Mesenchymal stem cell (in vitro differentiated cells and primary cell): Measurements from ENCODE around the gene PPP2R5B.

Experiments used
- DNase-seq: peaks from one replicate; pipeline ENCODE4 v3.0.0-alpha.2; 2013
- H2AFZ ChIP-seq: one replicate; pipeline ENCODE4 v1.6.1; 2013; ENCODE audit warnings: low read depth, mild to moderate bottlenecking, control low read depth, inconsistent platforms, low read length, moderate library complexity
- H2AK5ac ChIP-seq: 2 replicates; pipeline ENCODE4 v1.6.1; 2013; ENCODE audit warnings: low read length, moderate library complexity, mild to moderate bottlenecking, inconsistent platforms; ENCODE audit not compliant: severe bottlenecking
- H2BK120ac ChIP-seq: one replicate; pipeline ENCODE4 v1.6.1; 2013; ENCODE audit warnings: low read depth, mild to moderate bottlenecking, inconsistent platforms, low read length, moderate library complexity
- H2BK12ac ChIP-seq, 2 experiments: one replicate each; pipeline ENCODE4 v1.6.1; 2013; ENCODE audit warnings: inconsistent platforms in 2 of 2, low read length in 2 of 2, mild to moderate bottlenecking in 2 of 2, moderate library complexity in 2 of 2, control low read depth in 1 of 2
- H2BK15ac ChIP-seq: one replicate; pipeline ENCODE4 v1.6.1; 2013; ENCODE audit warnings: mild to moderate bottlenecking, low read depth, inconsistent platforms; ENCODE audit not compliant: poor library complexity, severe bottlenecking
- H2BK5ac ChIP-seq: 2 replicates; pipeline ENCODE4 v1.6.1; 2013; ENCODE audit warnings: low read depth, mild to moderate bottlenecking, low read length, control low read depth, inconsistent platforms; ENCODE audit not compliant: poor library complexity, severe bottlenecking
- H3K14ac ChIP-seq, 2 experiments: one replicate each; pipeline ENCODE4 v1.6.1; 2013; ENCODE audit warnings: inconsistent platforms in 2 of 2, low read length in 2 of 2, control low read depth in 1 of 2, mild to moderate bottlenecking in 1 of 2, moderate library complexity in 1 of 2
- H3K18ac ChIP-seq, 2 experiments: one replicate each; pipeline ENCODE4 v1.6.1; 2013; ENCODE audit warnings: inconsistent platforms in 2 of 2, low read length in 2 of 2, control low read depth in 1 of 2, low read depth in 1 of 2, mild to moderate bottlenecking in 1 of 2
- H3K23ac ChIP-seq, 2 experiments: one replicate each; pipeline ENCODE4 v1.6.1; 2013; ENCODE audit warnings: inconsistent platforms in 2 of 2, low read length in 2 of 2, mild to moderate bottlenecking in 2 of 2, moderate library complexity in 2 of 2, control low read depth in 1 of 2
- H3K27ac ChIP-seq: 2 replicates; pipeline ENCODE4 v1.5.1; 2013; ENCODE audit warnings: mild to moderate bottlenecking, moderate library complexity, low read length, control low read depth, inconsistent platforms; ENCODE audit not compliant: poor library complexity, severe bottlenecking
- H3K27me3 ChIP-seq, 2 experiments: 2 replicates each; pipeline versions ENCODE4 v1.6.1 to v1.7.0; 2013; ENCODE audit warnings: low read length in 2 of 2, mild to moderate bottlenecking in 2 of 2, moderate library complexity in 2 of 2, control low read depth in 1 of 2, inconsistent platforms in 1 of 2; ENCODE audit not compliant: control insufficient read depth in 1 of 2, insufficient read depth in 1 of 2
- H3K36me3 ChIP-seq, 2 experiments: 2 replicates each; pipeline versions ENCODE4 v1.6.1 to v1.7.0; 2013; ENCODE audit warnings: low read length in 2 of 2, control low read depth in 1 of 2, inconsistent platforms in 1 of 2, low read depth in 1 of 2, mild to moderate bottlenecking in 1 of 2; ENCODE audit not compliant: insufficient read depth in 2 of 2, control insufficient read depth in 1 of 2
- H3K4ac ChIP-seq, 2 experiments: one replicate each; pipeline ENCODE4 v1.6.1; 2013; ENCODE audit warnings: inconsistent platforms in 2 of 2, low read length in 2 of 2, mild to moderate bottlenecking in 2 of 2, moderate library complexity in 2 of 2, control low read depth in 1 of 2, low read depth in 1 of 2
- H3K4me1 ChIP-seq: 2 replicates; pipeline ENCODE4 v1.6.1; 2013; ENCODE audit warnings: low read depth, low read length, control low read depth; ENCODE audit not compliant: control insufficient read depth, insufficient read depth
- H3K4me2 ChIP-seq: 2 replicates; pipeline ENCODE4 v1.6.1; 2013; ENCODE audit warnings: low read length, mild to moderate bottlenecking, inconsistent platforms; ENCODE audit not compliant: poor library complexity, severe bottlenecking
- H3K4me3 ChIP-seq, 2 experiments: 2 replicates each; pipeline versions ENCODE4 v1.5.1 to v1.7.0; 2013; ENCODE audit warnings: low read length in 2 of 2, mild to moderate bottlenecking in 2 of 2, control low read depth in 1 of 2, low read depth in 1 of 2; ENCODE audit not compliant: insufficient read depth in 1 of 2
- H3K79me1 ChIP-seq: replicated peaks from 2 replicates; pipeline ENCODE4 v1.6.1; 2013; ENCODE audit warnings: mild to moderate bottlenecking, control low read depth, low read length, inconsistent platforms; ENCODE audit not compliant: poor library complexity, severe bottlenecking
- H3K9ac ChIP-seq: 2 replicates; pipeline ENCODE4 v1.7.0; 2013; ENCODE audit warnings: mild to moderate bottlenecking, low read length, moderate library complexity
- H3K9me3 ChIP-seq: 2 replicates; pipeline ENCODE4 v1.7.0; 2013; ENCODE audit warnings: mild to moderate bottlenecking, low read length; ENCODE audit not compliant: control insufficient read depth
- H4K8ac ChIP-seq: one replicate; pipeline ENCODE4 v1.6.1; 2013; ENCODE audit warnings: inconsistent platforms, mild to moderate bottlenecking, low read length, moderate library complexity
- H4K91ac ChIP-seq: one replicate; pipeline ENCODE4 v1.6.1; 2013; ENCODE audit warnings: mild to moderate bottlenecking, low read length, inconsistent platforms
- WGBS: methylation state at CpG from one replicate; pipeline ENCODE4 v1.1.7; 2013; ENCODE audit warnings: mixed read lengths; 5-methylcytosine and 5-hydroxymethylcytosine counted together

Gene PPP2R5B

GRCh38 chr11:64909653-64910343, 14.7 kb upstream of the PPP2R5B start:
- H4K8ac ChIP-seq, result no peak overlapping the region
- no peak overlapping the region for H2AK5ac ChIP-seq
- WGBS, result 97% methylated on average over 38 of the region's 39 CpGs
- H3K23ac ChIP-seq, result no peak overlapping the region
- DNase-seq, result no peak
- no peak overlapping the region for H3K4ac ChIP-seq
- peaks cover 89 to 90% of the 10 kb centered on the region in 2 experiments for H3K36me3 ChIP-seq
- H3K79me1 ChIP-seq, result peaks cover 9% of the 10 kb centered on the region
- H4K91ac ChIP-seq, result no peak overlapping the region
- no peak overlapping the region for H2AFZ ChIP-seq
- no peak overlapping the region for H3K9ac ChIP-seq
- H3K4me2 ChIP-seq, result no peak overlapping the region
- H3K4me3 ChIP-seq, result no peak overlapping the region
- no peak overlapping the region for H3K14ac ChIP-seq
- peaks cover 2% of the 10 kb centered on the region for H3K4me1 ChIP-seq
- no peaks in the 10 kb centered on the region for H3K9me3 ChIP-seq
- H3K27me3 ChIP-seq, result no peaks in the 10 kb centered on the region
- H3K27ac ChIP-seq, result no peak overlapping the region
- H3K18ac ChIP-seq, result no peak overlapping the region
- no peak overlapping the region for H2BK120ac ChIP-seq
- no peak overlapping the region for H2BK5ac ChIP-seq
- H2BK12ac ChIP-seq, result no peak overlapping the region
- no peak overlapping the region for H2BK15ac ChIP-seq

GRCh38 chr11:64910451-64911093, 13.9 kb upstream of the PPP2R5B start:
- Histone ChIP-seq H2AFZ (no peak overlapping the region), H3K4me2 (no peak overlapping the region), H3K14ac (no peak overlapping the region), H3K79me1 (peaks cover 15% of the 10 kb centered on the region), H3K4me3 (no peak overlapping the region), H3K27ac (no peak overlapping the region), H3K9me3 (no peaks in the 10 kb centered on the region), H3K18ac (no peak overlapping the region), H3K27me3 (no peaks in the 10 kb centered on the region), H3K23ac (no peak overlapping the region), H3K4me1 (peaks cover 7% of the 10 kb centered on the region), H3K4ac (no peak overlapping the region), H4K91ac (no peak overlapping the region), H3K9ac (no peak overlapping the region), H2BK15ac (no peak overlapping the region), H2BK12ac (no peak overlapping the region), H2BK5ac (no peak overlapping the region), H3K36me3 (peaks cover 83 to 85% of the 10 kb centered on the region in 2 experiments), H2BK120ac (no peak overlapping the region), H2AK5ac (no peak overlapping the region), H4K8ac (no peak overlapping the region)
- no peak for DNase-seq
- WGBS, result 97% methylated on average over 27 of the region's 27 CpGs

GRCh38 chr11:64911142-64911541, 13.3 kb upstream of the PPP2R5B start:
- Histone ChIP-seq H2BK12ac (no peak overlapping the region), H3K4ac (no peak overlapping the region), H2BK15ac (no peak overlapping the region), H3K9ac (no peak overlapping the region), H2BK5ac (no peak overlapping the region), H3K14ac (no peak overlapping the region), H4K91ac (no peak overlapping the region), H3K9me3 (no peaks in the 10 kb centered on the region), H3K23ac (no peak overlapping the region), H3K27me3 (no peaks in the 10 kb centered on the region), H2AK5ac (no peak overlapping the region), H2AFZ (no peak overlapping the region), H3K18ac (no peak overlapping the region), H2BK120ac (no peak overlapping the region), H3K79me1 (peaks cover 20% of the 10 kb centered on the region), H3K4me3 (peak overlapping the region in 1 of 2 experiments; percentile 19), H3K36me3 (peaks cover 77 to 80% of the 10 kb centered on the region in 2 experiments), H4K8ac (no peak overlapping the region), H3K4me2 (no peak overlapping the region), H3K27ac (no peak overlapping the region), H3K4me1 (peaks cover 10% of the 10 kb centered on the region)
- 95% methylated on average over 7 of the region's 7 CpGs for WGBS
- no peak for DNase-seq

- Histone ChIP-seq H2BK12ac (no peak overlapping the region), H3K4ac (no peak overlapping the region), H2BK120ac (no peak overlapping the region), H3K27ac (no peak overlapping the region), H4K8ac (no peak overlapping the region), H3K79me1 (peaks cover 25% of the 10 kb centered on the region), H3K36me3 (peaks cover 72 to 74% of the 10 kb centered on the region in 2 experiments), H3K4me3 (no peak overlapping the region), H4K91ac (no peak overlapping the region), H2AK5ac (no peak overlapping the region), H3K4me1 (peaks cover 13% of the 10 kb centered on the region), H3K27me3 (no peaks in the 10 kb centered on the region), H3K4me2 (no peak overlapping the region), H2AFZ (no peak overlapping the region), H3K18ac (no peak overlapping the region), H3K9me3 (no peaks in the 10 kb centered on the region), H2BK5ac (no peak overlapping the region), H3K9ac (no peak overlapping the region), H3K23ac (no peak overlapping the region), H2BK15ac (no peak overlapping the region), H3K14ac (no peak overlapping the region)
- no peak for DNase-seq
- 94% methylated on average over 6 of the region's 9 CpGs for WGBS
Observed at GRCh38 chr11:64911689-64912088, 12.8 kb upstream of the PPP2R5B start.
